GM23338 (cell line): ENCODE results near the gene MED14. TPM values are rescaled to one million over a fixed set of nuclear protein-coding genes. Genes with fewer than 3 reads are reported as not detected.

ENCODE experiments used
- ATAC-seq: fragments of 200-7000 bp; cut with Tn5 transposase; 3 replicates; pipeline ENCODE4 v1.9.1; 2020
- DNase-seq: peaks from one replicate; pipeline ENCODE4 v3.0.0-alpha.2; 2015; ENCODE audit warnings: low spot score
- H2AFZ ChIP-seq: fragments of 200-600 bp; sonication (generic); 2 replicates; pipeline ENCODE4 v1.8.0; 2016; ENCODE audit warnings: antibody characterized with exemption, mild to moderate bottlenecking, moderate library complexity
- H3F3A ChIP-seq: fragments of 200-600 bp; sonication (generic); replicated peaks from 2 replicates; pipeline ENCODE4 v1.8.0; 2017; ENCODE audit warnings: antibody characterized with exemption, mixed run types, low read depth
- H3K27ac ChIP-seq: fragments of 200-600 bp; sonication (generic); 2 replicates; pipeline ENCODE4 v1.6.1; 2016; ENCODE audit warnings: low read depth
- H3K27me3 ChIP-seq: fragments of 200-600 bp; sonication (generic); 2 replicates; pipeline ENCODE4 v1.8.0; 2016; ENCODE audit warnings: mild to moderate bottlenecking, mixed run types, moderate library complexity; ENCODE audit not compliant: insufficient read depth
- H3K36me3 ChIP-seq: fragments of 200-600 bp; sonication (generic); 2 replicates; pipeline ENCODE4 v1.8.0; 2016; ENCODE audit warnings: mild to moderate bottlenecking; ENCODE audit not compliant: insufficient read depth
- H3K4me1 ChIP-seq: fragments of 200-600 bp; sonication (generic); 2 replicates; pipeline ENCODE4 v1.8.0; 2016; ENCODE audit warnings: mild to moderate bottlenecking, moderate library complexity; ENCODE audit not compliant: insufficient read depth
- H3K4me2 ChIP-seq: fragments of 200-600 bp; sonication (generic); 2 replicates; pipeline ENCODE4 v1.7.1; 2017; ENCODE audit warnings: mixed run types
- H3K4me3 ChIP-seq: fragments of 200-600 bp; sonication (generic); 2 replicates; pipeline ENCODE4 v1.6.1; 2016; ENCODE audit warnings: mixed run types
- H3K79me2 ChIP-seq: fragments of 200-600 bp; sonication (generic); replicated peaks from 2 replicates; pipeline ENCODE4 v1.8.0; 2017; ENCODE audit warnings: mild to moderate bottlenecking; ENCODE audit not compliant: insufficient read depth
- H3K9me2 ChIP-seq: fragments of 200-600 bp; sonication (generic); 2 replicates; pipeline ENCODE4 v1.8.0; 2017; ENCODE audit not compliant: insufficient read depth
- H4K20me1 ChIP-seq: fragments of 200-600 bp; sonication (generic); replicated peaks from 2 replicates; pipeline ENCODE4 v1.8.0; 2017; ENCODE audit warnings: mild to moderate bottlenecking; ENCODE audit not compliant: insufficient read depth
- H3K27ac Mint-ChIP-seq: 2 replicates; pipeline ENCODE4 v1.8.0; 2020; ENCODE audit warnings: inconsistent platforms, mild to moderate bottlenecking, moderate library complexity, mixed read lengths
- H3K27me3 Mint-ChIP-seq: 3 replicates; pipeline ENCODE4 v1.8.0; 2022; ENCODE audit warnings: low read depth, mild to moderate bottlenecking, moderate library complexity, mixed read lengths, inconsistent platforms; ENCODE audit not compliant: insufficient read depth, poor library complexity
- H3K36me3 Mint-ChIP-seq: 3 replicates; pipeline ENCODE4 v1.8.0; 2021; ENCODE audit warnings: low read depth, mild to moderate bottlenecking, inconsistent platforms, moderate library complexity, mixed read lengths
- H3K4me1 Mint-ChIP-seq: 3 replicates; pipeline ENCODE4 v1.8.0; 2020; ENCODE audit warnings: mild to moderate bottlenecking, inconsistent platforms, mixed read lengths
- H3K4me3 Mint-ChIP-seq: 3 replicates; pipeline ENCODE4 v1.8.0; 2021; ENCODE audit warnings: moderate library complexity, mild to moderate bottlenecking, inconsistent platforms, mixed read lengths
- H3K9me3 Mint-ChIP-seq: 3 replicates; pipeline ENCODE4 v1.8.0; 2020; ENCODE audit warnings: moderate library complexity, mild to moderate bottlenecking, inconsistent platforms, mixed read lengths
- CREB1 ChIP-seq: fragments of 250-450 bp; sonication (Bioruptor Pico); IDR thresholded peaks from 2 replicates; pipeline ENCODE4 v1.5.0; 2020; ENCODE audit warnings: low read depth, mild to moderate bottlenecking, moderate library complexity
- ETS1 ChIP-seq: IDR thresholded peaks from 2 replicates; pipeline ENCODE4 v1.6.1; 2016; ENCODE audit warnings: antibody characterized with exemption
- EZH2 ChIP-seq: fragments of 200-600 bp; sonication (generic); IDR thresholded peaks from one replicate; pipeline ENCODE4 v1.8.0; 2017; ENCODE audit warnings: antibody characterized with exemption, mild to moderate bottlenecking, low read depth; ENCODE audit not compliant: unreplicated experiment
- EZH2phosphoT487 ChIP-seq: fragments of 200-600 bp; sonication (generic); IDR thresholded peaks from one replicate; pipeline ENCODE4 v1.8.1; 2018; ENCODE audit warnings: antibody characterized with exemption; ENCODE audit not compliant: unreplicated experiment
- JUNB ChIP-seq: IDR thresholded peaks from one replicate; pipeline ENCODE4 v1.6.1; 2016; ENCODE audit warnings: antibody characterized with exemption; ENCODE audit not compliant: unreplicated experiment
- NANOG ChIP-seq: IDR thresholded peaks from 2 replicates; pipeline ENCODE4 v1.6.1; 2016; ENCODE audit warnings: antibody characterized with exemption, borderline replicate concordance
- POLR2AphosphoS5 ChIP-seq: IDR thresholded peaks from 2 replicates; pipeline ENCODE4 v1.6.1; 2016; ENCODE audit warnings: antibody characterized with exemption, low read depth
- STAT1 ChIP-seq: IDR thresholded peaks from one replicate; pipeline ENCODE4 v1.6.1; 2016; ENCODE audit warnings: antibody characterized with exemption; ENCODE audit not compliant: unreplicated experiment
- ZNF114 ChIP-seq: fragments of 250-450 bp; sonication (Bioruptor Pico); IDR thresholded peaks from 2 replicates; pipeline ENCODE4 v1.5.0; 2020; ENCODE audit warnings: mild to moderate bottlenecking, moderate library complexity
- ZNF331 ChIP-seq: fragments of 250-450 bp; sonication (Bioruptor Pico); IDR thresholded peaks from 2 replicates; pipeline ENCODE4 v1.5.0; 2020; ENCODE audit warnings: low read depth, mild to moderate bottlenecking, moderate library complexity
- ZNF462 ChIP-seq: fragments of 250-450 bp; sonication (Bioruptor Pico); IDR thresholded peaks from 2 replicates; pipeline ENCODE4 v1.5.0; 2020; ENCODE audit warnings: mild to moderate bottlenecking, moderate library complexity
- polyA plus RNA-seq: library from polyadenylated mRNA; unstranded; fragments of >200 nt; fragmentation: Nextera tagmentation; extraction: Ambion mirVana; gene quantifications from 2 replicates; pipeline ENCODE4 v1.2.1, GENCODE V29; 2016
- total RNA-seq: library from RNA; depleted of rRNA; stranded (reverse); fragments of >200 nt; shearing (Covaris generic); gene quantifications from 2 replicates; pipeline ENCODE4 v1.2.3, GENCODE V29; 2014

Gene MED14
- total and polyA plus RNA-seq, 2 experiments from 2014 or later = 29.8 to 99.3 TPM

- no peaks in the 10 kb centered on the region for H3K9me2 ChIP-seq
- ATAC-seq (no peak), DNase-seq (no peak)
- no peak overlapping the region for H3K27ac ChIP-seq
- H3K36me3 Mint-ChIP-seq = no peaks in the 10 kb centered on the region
- H4K20me1 ChIP-seq = no peaks in the 10 kb centered on the region
- peaks cover 3% of the 10 kb centered on the region; the same call in 1 of the 3 replicates for H3K4me1 Mint-ChIP-seq
- no peak overlapping the region for H3K4me3 Mint-ChIP-seq
- no peak overlapping the region for H2AFZ ChIP-seq
- H3K27ac Mint-ChIP-seq = no peak overlapping the region
- no peaks in the 10 kb centered on the region for H3K79me2 ChIP-seq
- H3K27me3 Mint-ChIP-seq = no peaks in the 10 kb centered on the region
- peaks cover 6% of the 10 kb centered on the region for H3F3A ChIP-seq
- no peaks in the 10 kb centered on the region for H3K36me3 ChIP-seq
- no peaks in the 10 kb centered on the region for H3K4me1 ChIP-seq
- no peak overlapping the region for H3K4me3 ChIP-seq
- H3K9me3 Mint-ChIP-seq = no peaks in the 10 kb centered on the region
- no peak for TF ChIP-seq POLR2AphosphoS5
- TF ChIP-seq ZNF114 (CRISPR knock-in tag) = no peak
- TF ChIP-seq STAT1 = no peak
- TF ChIP-seq EZH2phosphoT487 = no peak
- TF ChIP-seq ZNF331 (CRISPR knock-in tag) = no peak
- no peak for TF ChIP-seq NANOG
- TF ChIP-seq CREB1 = no peak
- no peak for TF ChIP-seq EZH2
- TF ChIP-seq JUNB = no peak
- TF ChIP-seq ZNF462 (CRISPR knock-in tag) = no peak
- TF ChIP-seq ETS1 = no peak
- no peak overlapping the region for H3K4me2 ChIP-seq
- no peaks in the 10 kb centered on the region for H3K27me3 ChIP-seq
Measured at GRCh38 chrX:40617566-40617965, 117.8 kb downstream of the MED14 start.
